DOHH2 (cell line): ENCODE data around the gene ARPC1B.

ENCODE experiments used
- H3F3A ChIP-seq: fragments of 200-600 bp; sonication (generic), shearing (Covaris generic); 2 replicates; pipeline ENCODE4 v1.6.0; 2016; ENCODE audit warnings: antibody characterized with exemption, mild to moderate bottlenecking; ENCODE audit not compliant: control insufficient read depth, insufficient read depth
- H3K27ac ChIP-seq: fragments of 200-600 bp; sonication (generic); 2 replicates; pipeline ENCODE4 v1.5.1; 2014; ENCODE audit warnings: low read depth, mild to moderate bottlenecking, low read length, moderate library complexity
- H3K27me3 ChIP-seq: fragments of 200-600 bp; sonication (generic); 2 replicates; pipeline ENCODE4 v1.6.1; 2014; ENCODE audit warnings: mild to moderate bottlenecking, low read length, mixed read lengths; ENCODE audit not compliant: control insufficient read depth
- H3K36me3 ChIP-seq: fragments of 200-600 bp; sonication (generic); 2 replicates; pipeline ENCODE4 v1.6.1; 2014; ENCODE audit warnings: mild to moderate bottlenecking, low read length, moderate library complexity, mixed read lengths; ENCODE audit not compliant: control insufficient read depth
- H3K4me1 ChIP-seq: fragments of 200-600 bp; sonication (generic); 2 replicates; pipeline ENCODE4 v1.6.1; 2014; ENCODE audit warnings: mild to moderate bottlenecking, low read length, mixed read lengths; ENCODE audit not compliant: control insufficient read depth
- H3K4me2 ChIP-seq: fragments of 200-600 bp; sonication (generic); 2 replicates; pipeline ENCODE4 v1.6.0; 2014; ENCODE audit warnings: mild to moderate bottlenecking, low read length, moderate library complexity
- H3K4me3 ChIP-seq: fragments of 200-600 bp; sonication (generic); 2 replicates; pipeline ENCODE4 v1.5.1; 2014; ENCODE audit warnings: mild to moderate bottlenecking, low read length, mixed read lengths
- H3K79me2 ChIP-seq: fragments of 200-600 bp; sonication (generic); 2 replicates; pipeline ENCODE4 v1.6.1; 2014; ENCODE audit warnings: mild to moderate bottlenecking, low read length, mixed read lengths; ENCODE audit not compliant: control insufficient read depth
- H3K9me2 ChIP-seq: fragments of 200-600 bp; sonication (generic); replicated peaks from 2 replicates; pipeline ENCODE4 v1.6.1; 2014; ENCODE audit warnings: mild to moderate bottlenecking, low read length, mixed read lengths; ENCODE audit not compliant: control insufficient read depth
- H3K9me3 ChIP-seq: fragments of 200-600 bp; sonication (generic); 2 replicates; pipeline ENCODE4 v1.6.1; 2014; ENCODE audit warnings: antibody characterized with exemption, low read length, mixed read lengths; ENCODE audit not compliant: control insufficient read depth, insufficient read depth
- H4K20me1 ChIP-seq: fragments of 200-600 bp; sonication (generic); 2 replicates; pipeline ENCODE4 v1.6.0; 2014; ENCODE audit warnings: low read depth, mild to moderate bottlenecking, antibody characterized with exemption, low read length, moderate library complexity; ENCODE audit not compliant: control insufficient read depth, insufficient read depth
- CTCF ChIP-seq: fragments of 200-600 bp; sonication (generic); IDR thresholded peaks from one replicate; pipeline ENCODE4 v1.5.1; 2014; ENCODE audit warnings: antibody characterized with exemption, mild to moderate bottlenecking, low read depth, low read length; ENCODE audit not compliant: poor library complexity, severe bottlenecking
- EZH2phosphoT487 ChIP-seq: fragments of 200-600 bp; sonication (generic); IDR thresholded peaks from 2 replicates; pipeline ENCODE4 v1.6.1; 2017; ENCODE audit warnings: borderline replicate concordance, mild to moderate bottlenecking, antibody characterized with exemption, low read length, moderate library complexity, mixed read lengths

ARPC1B gene

GRCh38 chr7:99408379-99409191 is 34.1 kb downstream of the ARPC1B start, which contains the start of the genes BUD31 and PDAP1:
TSS of gene BUD31 (plus strand) at chr7:99408969. CDS start at chr7:99411093, 2,124 bp downstream.
TSS of gene PDAP1 (minus strand) at chr7:99408597. CDS start at chr7:99408548, 49 bp downstream.
- Histone ChIP-seq H3K36me3 (peaks cover 86% of the 10 kb centered on the region), H3K4me2 (peak within 1 kb of the TSS; percentile 85), H3K27me3 (no peaks in the 10 kb centered on the region), H3F3A (peaks cover 11% of the 10 kb centered on the region), H3K9me3 (no peaks in the 10 kb centered on the region), H3K9me2 (no peaks in the 10 kb centered on the region), H3K4me1 (peaks cover 33% of the 10 kb centered on the region), H3K79me2 (peaks cover 93% of the 10 kb centered on the region), H3K4me3 (peak within 1 kb of the TSS; percentile 83), H4K20me1 (peaks cover 32% of the 10 kb centered on the region; the same call in 1 of the 2 replicates), H3K27ac (peak within 1 kb of the TSS; percentile 76)
- TF ChIP-seq EZH2phosphoT487: no peak
- TF ChIP-seq CTCF: no peak

- Histone ChIP-seq H3K4me1 (peaks cover 33% of the 10 kb centered on the region), H4K20me1 (peaks cover 32% of the 10 kb centered on the region; the same call in 1 of the 2 replicates), H3K79me2 (peaks cover 87% of the 10 kb centered on the region), H3K27ac (peak overlapping the region; percentile 76), H3K27me3 (no peaks in the 10 kb centered on the region), H3F3A (peaks cover 11% of the 10 kb centered on the region), H3K4me2 (peak overlapping the region; percentile 85), H3K9me2 (no peaks in the 10 kb centered on the region), H3K4me3 (peak overlapping the region; percentile 83), H3K36me3 (peaks cover 84% of the 10 kb centered on the region), H3K9me3 (no peaks in the 10 kb centered on the region)
- TF ChIP-seq EZH2phosphoT487: no peak
- no peak for TF ChIP-seq CTCF
Observed at GRCh38 chr7:99409192-99409572, 34.7 kb downstream of the ARPC1B start.

GRCh38 chr7:99409806-99410205 is 35.3 kb downstream of the ARPC1B start:
- Histone ChIP-seq H3K27me3 (no peaks in the 10 kb centered on the region), H3K27ac (no peak overlapping the region), H3K4me2 (peak overlapping the region; percentile 85), H3K9me3 (no peaks in the 10 kb centered on the region), H3K9me2 (no peaks in the 10 kb centered on the region), H4K20me1 (peaks cover 32% of the 10 kb centered on the region; the same call in 1 of the 2 replicates), H3K79me2 (peaks cover 84% of the 10 kb centered on the region), H3K4me1 (peaks cover 33% of the 10 kb centered on the region), H3K36me3 (peaks cover 84% of the 10 kb centered on the region), H3F3A (peaks cover 11% of the 10 kb centered on the region), H3K4me3 (peak overlapping the region; percentile 83)
- TF ChIP-seq CTCF: no peak
- TF ChIP-seq EZH2phosphoT487: no peak
